GM13977 (cell line): ENCODE measurements around the gene TTC5.
A peak's percentile ranks its signal among the peaks of the same experiment; 100 is the strongest.
"Not testable (repeated sequence)": the region's sequence is repeated elsewhere in the genome, so short reads cannot be mapped to it uniquely, and the experiment has no call there.

Experiments used
- DNase-seq: peaks from one replicate; pipeline ENCODE4 v3.0.0; 2012; ENCODE audit warnings: low spot score
- CTCF ChIP-seq: IDR thresholded peaks from 2 replicates; pipeline ENCODE4 v1.5.1; 2012; ENCODE audit warnings: mild to moderate bottlenecking, control low read depth; ENCODE audit not compliant: insufficient read depth; ENCODE audit errors: extremely low read depth, missing control alignments
- in situ Hi-C: fragments of 300-500 bp; cut with MboI; formaldehyde crosslinking; loops from one replicate; pipeline ENCODE4 v1.12.0; 2022; ENCODE audit warnings: low sequenced_read_pairs, low pct_unique_long_range_greater_than_20kb, mixed read lengths, inconsistent platforms; ENCODE audit not compliant: unreplicated experiment

The TTC5 gene

GRCh38 chr14:20277409-20277808, 28.3 kb downstream of the TTC5 start:
- no peak for DNase-seq
- no peak for TF ChIP-seq CTCF
- in situ Hi-C loops = no loop called here

DNA sequence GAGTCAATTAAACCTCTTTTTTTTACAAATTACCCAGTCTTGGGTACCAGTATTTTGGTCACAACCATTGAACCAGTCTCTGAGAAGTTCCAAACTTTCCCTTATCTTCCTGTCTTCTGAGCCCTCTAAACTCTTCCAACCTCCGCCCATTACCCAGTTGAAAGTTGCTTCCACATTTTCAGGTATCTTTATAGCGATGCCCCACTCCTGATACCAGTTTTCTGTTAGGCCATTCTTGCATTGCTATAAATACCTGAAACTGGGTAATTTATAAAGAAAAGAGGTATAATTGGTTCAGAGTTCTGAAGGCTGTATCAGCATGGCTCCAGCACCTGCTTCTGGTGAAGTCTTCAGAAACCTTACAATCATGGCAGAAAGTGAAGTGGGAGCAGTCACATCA, 31.7 kb downstream of the TTC5 start:
- in situ Hi-C loops = no loop called here
- no peak for TF ChIP-seq CTCF

DNA sequence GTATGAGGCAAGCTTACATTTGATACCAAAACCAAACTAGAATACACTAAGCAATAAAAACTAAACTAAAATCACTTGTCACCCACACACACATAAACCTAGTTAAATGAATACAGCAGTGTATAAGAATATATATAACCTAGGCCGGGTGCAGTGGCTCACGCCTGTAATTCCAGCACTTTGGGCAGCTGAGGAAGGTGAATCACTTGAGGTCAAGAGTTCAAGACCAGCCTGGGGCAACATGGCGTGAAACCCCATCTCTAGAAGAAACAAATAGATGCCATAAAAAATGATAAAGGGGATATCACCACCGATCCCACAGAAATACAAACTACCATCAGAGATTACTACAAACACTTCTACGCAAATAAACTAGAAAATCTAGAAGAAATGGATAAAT, 41.4 kb downstream of the TTC5 start:
- in situ Hi-C loops, DNase-seq: not testable (repeated sequence)

More for the DNA sequence above, 31.7 kb downstream of the TTC5 start:
- no peak for DNase-seq

GRCh38 chr14:20262642-20263128, 43.1 kb downstream of the TTC5 start:
- DNase-seq = no peak
- in situ Hi-C loops = no loop called here
- TF ChIP-seq CTCF = no peak

- no peak for DNase-seq
- in situ Hi-C loops = no loop called here
- peak; percentile 38 for TF ChIP-seq CTCF
Measured at GRCh38 chr14:20247646-20248246, 58.0 kb downstream of the TTC5 start.
